ENCODE measurements around the gene CMIP. TPM values are rescaled to one million over a fixed set of nuclear protein-coding genes. Genes with fewer than 3 reads are reported as not detected.
"Not testable (repeated sequence)": the region's sequence is repeated elsewhere in the genome, so short reads cannot be mapped to it uniquely, and the experiment has no call there.

Gene CMIP
- total RNA-seq, 1 experiment from 2014 or later: 25.7 TPM

DNA sequence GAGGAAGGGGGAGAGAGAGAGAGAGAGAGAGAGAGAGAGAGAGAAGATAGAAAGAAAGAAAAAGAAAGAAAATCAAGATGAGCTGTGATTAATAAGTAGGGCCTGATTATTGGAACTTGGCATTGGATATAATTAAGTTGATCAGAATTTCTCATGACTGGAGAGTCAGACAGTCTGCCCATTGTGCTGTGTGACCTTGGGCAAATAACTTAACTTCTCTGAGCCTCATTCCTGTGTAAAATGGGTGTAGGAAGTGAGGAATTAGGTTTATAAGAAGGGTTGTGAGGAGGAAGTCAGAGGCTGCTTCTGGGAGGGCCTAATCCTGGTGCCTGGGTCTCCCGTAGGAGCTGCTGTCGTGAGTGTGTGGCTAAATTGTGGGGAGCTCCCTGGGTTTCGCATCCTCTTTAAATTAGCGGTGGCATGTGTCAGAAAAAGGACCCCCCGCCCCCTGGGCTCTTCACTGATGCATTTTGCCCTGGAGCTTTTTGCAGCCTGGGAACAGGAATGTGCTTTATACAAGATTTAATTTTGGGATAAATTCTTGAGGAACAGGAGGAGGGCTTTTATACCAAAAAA, 76.0 kb downstream of the CMIP start:
- H3F3A ChIP-seq (ENCODE audit: low read length, unreplicated experiment): peaks cover 6% of the 10 kb centered on the region
- DNase-seq: no peak
- BruUV-seq (replicated peaks): no TSS peak
- H2AFZ ChIP-seq (ENCODE audit: low read length): no peak overlapping the region
- H3K4me1 ChIP-seq (ENCODE audit: insufficient read depth, low read length): peaks cover 64% of the 10 kb centered on the region
- no peak for ATAC-seq
- no peak overlapping the region for H3K4me3 ChIP-seq (ENCODE audit: low read length)
- H4K20me1 ChIP-seq (ENCODE audit: low read length): no peaks in the 10 kb centered on the region
- peaks cover 100% of the 10 kb centered on the region for H3K79me2 ChIP-seq (ENCODE audit: low read length)
- POLR2A ChIA-PET (ENCODE audit: unreplicated experiment): no interaction called here
- H3K9me3 ChIP-seq (ENCODE audit: low read length): no peaks in the 10 kb centered on the region
- no peak overlapping the region for H3K27ac ChIP-seq (ENCODE audit: low read length)
- CTCF ChIA-PET: no interaction called here
- no peaks in the 10 kb centered on the region for H3K9me2 ChIP-seq (replicated peaks; ENCODE audit: low read length)
- peaks cover 16% of the 10 kb centered on the region for H3K36me3 ChIP-seq (ENCODE audit: low read depth, low read length)
- intact Hi-C loops (cut with micrococcal nuclease): no loop called here
- no peak overlapping the region for H3K9ac ChIP-seq (ENCODE audit: low read length)
- H3K27me3 ChIP-seq (ENCODE audit: low read length): no peaks in the 10 kb centered on the region
- peak overlapping the region; percentile 40; the same call in 1 of the 2 replicates for H3K4me2 ChIP-seq (ENCODE audit: low read length)
- TF ChIP-seq EZH2phosphoT487 (IDR thresholded peaks at IDR 0.05; ENCODE audit: borderline replicate concordance, low read length) (no peak), EZH2 (IDR thresholded peaks at IDR 0.05; ENCODE audit: low read length, unreplicated experiment) (no peak)
- TF ChIP-seq, protein P1, sequence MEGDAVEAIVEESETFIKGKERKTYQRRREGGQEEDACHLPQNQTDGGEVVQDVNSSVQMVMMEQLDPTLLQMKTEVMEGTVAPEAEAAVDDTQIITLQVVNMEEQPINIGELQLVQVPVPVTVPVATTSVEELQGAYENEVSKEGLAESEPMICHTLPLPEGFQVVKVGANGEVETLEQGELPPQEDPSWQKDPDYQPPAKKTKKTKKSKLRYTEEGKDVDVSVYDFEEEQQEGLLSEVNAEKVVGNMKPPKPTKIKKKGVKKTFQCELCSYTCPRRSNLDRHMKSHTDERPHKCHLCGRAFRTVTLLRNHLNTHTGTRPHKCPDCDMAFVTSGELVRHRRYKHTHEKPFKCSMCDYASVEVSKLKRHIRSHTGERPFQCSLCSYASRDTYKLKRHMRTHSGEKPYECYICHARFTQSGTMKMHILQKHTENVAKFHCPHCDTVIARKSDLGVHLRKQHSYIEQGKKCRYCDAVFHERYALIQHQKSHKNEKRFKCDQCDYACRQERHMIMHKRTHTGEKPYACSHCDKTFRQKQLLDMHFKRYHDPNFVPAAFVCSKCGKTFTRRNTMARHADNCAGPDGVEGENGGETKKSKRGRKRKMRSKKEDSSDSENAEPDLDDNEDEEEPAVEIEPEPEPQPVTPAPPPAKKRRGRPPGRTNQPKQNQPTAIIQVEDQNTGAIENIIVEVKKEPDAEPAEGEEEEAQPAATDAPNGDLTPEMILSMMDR (conservative IDR thresholded peaks at IDR 0.05; ENCODE audit: low read depth, low read length): no peak

DNA sequence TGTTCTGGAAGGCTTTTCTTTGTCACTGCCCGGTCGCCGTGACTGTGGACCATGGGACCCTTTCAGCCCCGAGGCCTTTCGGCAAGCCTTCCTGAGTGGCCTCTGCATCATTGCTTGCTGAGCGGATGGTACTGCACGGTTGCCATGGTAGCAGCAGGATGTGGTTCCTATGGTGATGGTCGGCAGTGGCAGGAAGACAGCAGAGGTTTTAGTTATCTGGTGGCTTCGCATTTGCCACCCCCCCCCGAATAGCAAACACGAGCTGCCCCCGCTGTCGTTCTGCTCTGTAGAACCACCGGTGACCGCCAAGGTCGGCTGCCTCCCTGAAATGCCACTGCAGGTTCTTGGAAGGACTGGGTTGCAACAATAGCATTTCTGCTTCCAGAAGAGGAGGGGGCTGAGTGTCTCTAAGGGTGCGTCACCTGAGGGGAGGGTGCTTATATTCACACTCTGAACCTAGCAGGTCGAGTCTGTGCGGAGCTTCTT, 76.6 kb downstream of the CMIP start:
- no peak overlapping the region for H3K4me2 ChIP-seq (ENCODE audit: low read length)
- H3K27ac ChIP-seq (ENCODE audit: low read length): no peak overlapping the region
- no peaks in the 10 kb centered on the region for H4K20me1 ChIP-seq (ENCODE audit: low read length)
- H3K9me2 ChIP-seq (replicated peaks; ENCODE audit: low read length): no peaks in the 10 kb centered on the region
- H3K9me3 ChIP-seq (ENCODE audit: low read length): no peaks in the 10 kb centered on the region
- H3K4me1 ChIP-seq (ENCODE audit: insufficient read depth, low read length): peaks cover 65% of the 10 kb centered on the region
- peaks cover 100% of the 10 kb centered on the region for H3K79me2 ChIP-seq (ENCODE audit: low read length)
- ATAC-seq (no peak), DNase-seq (no peak)
- no TSS peak for BruUV-seq (replicated peaks)
- intact Hi-C loops (cut with micrococcal nuclease): no loop called here
- no peaks in the 10 kb centered on the region for H3K27me3 ChIP-seq (ENCODE audit: low read length)
- POLR2A ChIA-PET (ENCODE audit: unreplicated experiment): no interaction called here
- peaks cover 16% of the 10 kb centered on the region for H3K36me3 ChIP-seq (ENCODE audit: low read depth, low read length)
- CTCF ChIA-PET: no interaction called here
- no peak overlapping the region for H3K9ac ChIP-seq (ENCODE audit: low read length)
- no peak overlapping the region for H3K4me3 ChIP-seq (ENCODE audit: low read length)
- no peak overlapping the region for H2AFZ ChIP-seq (ENCODE audit: low read length)
- H3F3A ChIP-seq (ENCODE audit: low read length, unreplicated experiment): peaks cover 6% of the 10 kb centered on the region
- TF ChIP-seq, protein P1 (conservative IDR thresholded peaks at IDR 0.05; ENCODE audit: low read depth, low read length): no peak
- TF ChIP-seq EZH2phosphoT487 (IDR thresholded peaks at IDR 0.05; ENCODE audit: borderline replicate concordance, low read length): no peak
- no peak for TF ChIP-seq EZH2 (IDR thresholded peaks at IDR 0.05; ENCODE audit: low read length, unreplicated experiment)

DNA sequence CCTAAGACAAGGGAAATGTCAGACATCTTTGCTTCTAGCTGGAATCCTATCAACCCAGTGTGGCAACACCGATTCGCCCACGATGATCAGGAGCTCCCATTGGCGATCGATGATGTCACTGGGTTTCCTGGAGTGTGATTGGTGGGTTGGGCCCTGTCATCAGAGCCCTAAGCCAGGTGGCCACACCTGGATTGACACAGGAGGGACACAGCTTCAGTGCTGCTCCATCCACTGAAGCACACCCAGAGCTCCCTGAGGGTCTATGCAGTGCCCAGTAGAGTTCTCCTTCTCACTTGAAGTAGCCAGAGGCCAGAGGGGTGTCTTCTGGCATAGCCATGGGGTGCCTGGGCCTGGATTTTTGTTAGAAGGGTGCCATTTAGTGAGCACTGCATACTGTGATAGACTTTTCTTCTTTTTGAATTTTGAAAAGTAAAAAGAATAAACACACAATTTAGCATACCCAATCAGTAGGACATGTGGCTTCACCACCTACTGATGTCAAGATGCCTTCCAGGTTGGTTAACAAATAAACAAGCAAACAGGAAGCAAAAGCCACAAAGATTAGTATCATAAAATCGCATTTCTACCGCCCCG, 77.6 kb downstream of the CMIP start:
- ATAC-seq (no peak; the same call in 1 of the 2 replicates), DNase-seq (peak; percentile 18)
- Histone ChIP-seq H3K4me2 (ENCODE audit: low read length) (peak overlapping the region; percentile 20; the same call in 1 of the 2 replicates), H4K20me1 (ENCODE audit: low read length) (no peaks in the 10 kb centered on the region), H3K9ac (ENCODE audit: low read length) (no peak overlapping the region), H3K9me3 (ENCODE audit: low read length) (no peaks in the 10 kb centered on the region), H3K79me2 (ENCODE audit: low read length) (peaks cover 100% of the 10 kb centered on the region), H3K4me3 (ENCODE audit: low read length) (no peak overlapping the region), H3K9me2 (replicated peaks; ENCODE audit: low read length) (no peaks in the 10 kb centered on the region), H3K27me3 (ENCODE audit: low read length) (no peaks in the 10 kb centered on the region), H3K4me1 (ENCODE audit: insufficient read depth, low read length) (peaks cover 69% of the 10 kb centered on the region), H3F3A (ENCODE audit: low read length, unreplicated experiment) (peaks cover 1% of the 10 kb centered on the region), H3K27ac (ENCODE audit: low read length) (peak overlapping the region; percentile 88), H2AFZ (ENCODE audit: low read length) (no peak overlapping the region), H3K36me3 (ENCODE audit: low read depth, low read length) (peaks cover 15% of the 10 kb centered on the region)
- no TSS peak for BruUV-seq (replicated peaks)
- no peak for TF ChIP-seq EZH2 (IDR thresholded peaks at IDR 0.05; ENCODE audit: low read length, unreplicated experiment)
- TF ChIP-seq, protein P1 (conservative IDR thresholded peaks at IDR 0.05; ENCODE audit: low read depth, low read length): no peak
- no peak for TF ChIP-seq EZH2phosphoT487 (IDR thresholded peaks at IDR 0.05; ENCODE audit: borderline replicate concordance, low read length)
- POLR2A ChIA-PET (ENCODE audit: unreplicated experiment): interaction anchor here (0.7 kb wide), 1 partner anchor 14 kb away, joined by 3 read pairs; no protein-coding TSS in a partner anchor
- intact Hi-C loops (cut with micrococcal nuclease): no loop called here
- CTCF ChIA-PET: no interaction called here

DNA sequence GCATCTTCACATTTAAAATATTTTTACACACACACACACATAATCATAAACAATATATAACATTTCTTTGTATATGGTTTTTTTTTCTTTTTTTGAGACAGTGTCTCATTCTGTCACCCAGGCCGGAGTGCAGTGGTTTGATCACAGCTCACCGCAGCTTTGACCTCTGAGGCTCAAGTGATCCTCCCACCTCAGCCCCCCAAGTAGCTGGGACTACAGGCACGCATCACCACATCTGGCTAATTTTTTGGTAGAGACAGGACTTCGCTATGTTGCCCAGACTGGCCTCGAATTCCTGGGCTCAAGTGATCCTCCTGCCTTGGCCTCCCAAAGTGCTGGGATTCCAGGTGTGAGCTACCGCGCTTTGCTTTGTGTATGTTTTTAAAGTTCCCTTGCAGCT, 78.2 kb downstream of the CMIP start:
- CTCF ChIA-PET: interaction anchor here (0.8 kb wide), 1 partner anchor 70 kb away, joined by 3 read pairs; no protein-coding TSS in a partner anchor
- H3K9me3 ChIP-seq (ENCODE audit: low read length); H3K4me3 ChIP-seq (ENCODE audit: low read length); H3K9ac ChIP-seq (ENCODE audit: low read length); POLR2A ChIA-PET (ENCODE audit: unreplicated experiment); H4K20me1 ChIP-seq (ENCODE audit: low read length); H2AFZ ChIP-seq (ENCODE audit: low read length); H3F3A ChIP-seq (ENCODE audit: low read length, unreplicated experiment); DNase-seq; ATAC-seq; BruUV-seq (replicated peaks); intact Hi-C loops (cut with micrococcal nuclease); H3K27me3 ChIP-seq (ENCODE audit: low read length); H3K9me2 ChIP-seq (replicated peaks; ENCODE audit: low read length): not testable (repeated sequence)
- Histone ChIP-seq H3K4me2 (ENCODE audit: low read length) (peak overlapping the region; percentile 20), H3K4me1 (ENCODE audit: insufficient read depth, low read length) (peaks cover 69% of the 10 kb centered on the region), H3K79me2 (ENCODE audit: low read length) (peaks cover 100% of the 10 kb centered on the region), H3K27ac (ENCODE audit: low read length) (peak overlapping the region; percentile 88), H3K36me3 (ENCODE audit: low read depth, low read length) (peaks cover 20% of the 10 kb centered on the region)
